Measurements from ENCODE around the gene LRRC8D. TPM values are rescaled to one million over a fixed set of nuclear protein-coding genes. Genes with fewer than 3 reads are reported as not detected.

The LRRC8D gene
- total and polyA plus RNA-seq, 9 of the 15 experiments (the other 6 are each of a cell fraction or from before 2014, with no cell fraction given), result 3.4 to 53.9 (median 15.9) TPM

DNA sequence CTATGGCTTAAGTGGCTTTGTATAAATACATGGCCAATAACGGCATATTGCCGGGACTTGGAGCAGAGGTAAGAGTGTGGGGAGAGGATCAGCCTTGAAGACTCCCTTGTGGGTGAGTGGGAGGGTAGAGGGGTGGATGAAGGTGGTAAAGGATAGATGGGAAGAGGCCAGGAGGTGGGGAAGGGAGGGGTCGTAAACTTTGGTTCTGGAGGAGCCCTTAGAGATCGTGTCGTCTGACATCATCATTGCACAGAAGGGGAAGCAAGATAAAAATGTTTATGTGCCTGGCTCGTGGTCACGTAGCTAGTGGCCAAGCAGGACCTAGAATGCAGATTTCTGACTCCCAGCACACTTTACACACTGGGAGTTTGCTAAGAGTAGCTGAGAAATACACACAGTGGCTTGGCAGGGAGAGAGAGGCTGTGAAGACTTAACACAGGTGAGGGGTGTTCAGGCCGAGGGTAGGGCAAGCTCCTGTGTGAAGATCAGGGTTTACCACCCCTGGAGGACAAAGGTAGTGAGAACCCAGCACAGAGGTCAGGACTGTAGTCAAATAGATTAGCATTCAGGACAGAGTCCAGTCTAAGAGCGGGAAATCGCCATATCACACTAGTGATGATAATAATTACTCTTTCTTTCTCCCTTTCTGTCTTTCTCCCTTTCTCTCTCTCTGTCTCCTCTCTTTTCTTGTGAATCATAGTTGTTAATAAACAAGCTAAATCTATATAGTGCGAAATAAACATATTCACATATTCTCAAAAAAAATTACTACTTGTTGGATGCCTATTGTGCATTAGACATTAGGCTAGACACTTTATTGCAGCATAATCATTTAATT lies 75.5 kb downstream of the LRRC8D start (continued):
- peak in 1 of 2 experiments; percentile 21; a peak in 1 of 4 replicates for TF ChIP-seq RAD21 (CRISPR knock-in tag; conservative IDR thresholded peaks at IDR 0.05 in 1 of 2, IDR thresholded peaks at IDR 0.05 in 1 of 2)
- peak; percentile 20; the same call in 1 of the 2 replicates for TF ChIP-seq PHF8 (IDR thresholded peaks at IDR 0.05; ENCODE audit: borderline replicate concordance, low read length)
- peak; percentile 70 for TF ChIP-seq FOSL1 (tag; conservative IDR thresholded peaks at IDR 0.05)
- no peak for TF ChIP-seq PTTG1 (tag; IDR thresholded peaks at IDR 0.05; ENCODE audit: low read depth)
- TF ChIP-seq, protein P1, sequence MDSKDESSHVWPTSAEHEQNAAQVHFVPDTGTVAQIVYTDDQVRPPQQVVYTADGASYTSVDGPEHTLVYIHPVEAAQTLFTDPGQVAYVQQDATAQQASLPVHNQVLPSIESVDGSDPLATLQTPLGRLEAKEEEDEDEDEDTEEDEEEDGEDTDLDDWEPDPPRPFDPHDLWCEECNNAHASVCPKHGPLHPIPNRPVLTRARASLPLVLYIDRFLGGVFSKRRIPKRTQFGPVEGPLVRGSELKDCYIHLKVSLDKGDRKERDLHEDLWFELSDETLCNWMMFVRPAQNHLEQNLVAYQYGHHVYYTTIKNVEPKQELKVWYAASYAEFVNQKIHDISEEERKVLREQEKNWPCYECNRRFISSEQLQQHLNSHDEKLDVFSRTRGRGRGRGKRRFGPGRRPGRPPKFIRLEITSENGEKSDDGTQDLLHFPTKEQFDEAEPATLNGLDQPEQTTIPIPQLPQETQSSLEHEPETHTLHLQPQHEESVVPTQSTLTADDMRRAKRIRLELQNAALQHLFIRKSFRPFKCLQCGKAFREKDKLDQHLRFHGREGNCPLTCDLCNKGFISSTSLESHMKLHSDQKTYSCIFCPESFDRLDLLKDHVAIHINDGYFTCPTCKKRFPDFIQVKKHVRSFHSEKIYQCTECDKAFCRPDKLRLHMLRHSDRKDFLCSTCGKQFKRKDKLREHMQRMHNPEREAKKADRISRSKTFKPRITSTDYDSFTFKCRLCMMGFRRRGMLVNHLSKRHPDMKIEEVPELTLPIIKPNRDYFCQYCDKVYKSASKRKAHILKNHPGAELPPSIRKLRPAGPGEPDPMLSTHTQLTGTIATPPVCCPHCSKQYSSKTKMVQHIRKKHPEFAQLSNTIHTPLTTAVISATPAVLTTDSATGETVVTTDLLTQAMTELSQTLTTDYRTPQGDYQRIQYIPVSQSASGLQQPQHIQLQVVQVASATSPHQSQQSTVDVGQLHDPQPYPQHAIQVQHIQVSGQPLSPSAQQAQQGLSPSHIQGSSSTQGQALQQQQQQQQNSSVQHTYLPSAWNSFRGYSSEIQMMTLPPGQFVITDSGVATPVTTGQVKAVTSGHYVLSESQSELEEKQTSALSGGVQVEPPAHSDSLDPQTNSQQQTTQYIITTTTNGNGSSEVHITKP (IDR thresholded peaks at IDR 0.05; ENCODE audit: partially characterized antibody), result peak; percentile 79
- TF ChIP-seq PHF21A (IDR thresholded peaks at IDR 0.05; ENCODE audit: borderline replicate concordance, low read depth), result peak; percentile 22; the same call in 1 of the 2 replicates
- no peak for TF ChIP-seq ZNF263 (CRISPR knock-in tag; IDR thresholded peaks at IDR 0.05; ENCODE audit: borderline replicate concordance)
- no peak for TF ChIP-seq HIVEP1 (CRISPR knock-in tag; IDR thresholded peaks at IDR 0.05)
- TF ChIP-seq KHSRP (IDR thresholded peaks at IDR 0.05), result peak; percentile 62; the same call in 1 of the 2 replicates
- TF ChIP-seq MLX (CRISPR knock-in tag; conservative IDR thresholded peaks at IDR 0.05), result no peak
- no peak for TF ChIP-seq RBM22 (IDR thresholded peaks at IDR 0.05; ENCODE audit: low read depth, low read length, poor library complexity, severe bottlenecking)
- no peak for TF ChIP-seq ZNF589 (CRISPR knock-in tag; IDR thresholded peaks at IDR 0.05; ENCODE audit: low read depth)
- TF ChIP-seq TCF7L2 (IDR thresholded peaks at IDR 0.05; ENCODE audit: low read depth, low read length), result no peak
- TF ChIP-seq E2F4 (CRISPR knock-in tag; IDR thresholded peaks at IDR 0.05; ENCODE audit: low read depth), result no peak
- TF ChIP-seq ETS2 (tag; IDR thresholded peaks at IDR 0.05; ENCODE audit: borderline replicate concordance, poor library complexity, severe bottlenecking), result no peak
- TF ChIP-seq ELF2 (CRISPR knock-in tag; IDR thresholded peaks at IDR 0.05), result no peak
- TF ChIP-seq POLR2G (IDR thresholded peaks at IDR 0.05; ENCODE audit: low read depth, low read length), result no peak
- TF ChIP-seq ESRRA (IDR thresholded peaks at IDR 0.05; ENCODE audit: borderline replicate concordance, low read depth), result peak; percentile 44; the same call in 1 of the 2 replicates
